Transverse colon (tissue), 4 donors: ENCODE results near the gene SCIN. TPM values are rescaled to one million over a fixed set of nuclear protein-coding genes. Genes with fewer than 3 reads are reported as not detected.

Experiments
- DNase-seq: peaks from one replicate; pipeline ENCODE4 v3.0.0-alpha.2; 2019
- H3K27ac ChIP-seq, 4 donors: fragments of 200-600 bp; sonication (generic); 2 replicates each; pipeline ENCODE4 v1.5.1; 2016 to 2018; ENCODE audit warnings: inconsistent platforms in 4 of 4
- H3K27me3 ChIP-seq: fragments of 200-600 bp; sonication (generic); 2 replicates; pipeline ENCODE4 v1.5.1; 2017; ENCODE audit warnings: inconsistent platforms
- H3K36me3 ChIP-seq, 4 donors: fragments of 200-600 bp; sonication (generic); 2 replicates each; pipeline ENCODE4 v1.5.1; 2017 to 2019; ENCODE audit warnings: inconsistent platforms in 4 of 4
- H3K4me1 ChIP-seq, 4 donors: fragments of 200-600 bp; sonication (generic); 2 replicates each; pipeline ENCODE4 v1.5.1; 2017 to 2020; ENCODE audit warnings: inconsistent platforms in 4 of 4
- H3K4me3 ChIP-seq, 4 donors: fragments of 200-600 bp; sonication (generic); 1 replicate in 1 of 4; 2 replicates in 3 of 4; pipeline versions ENCODE4 v1.5.1 to v1.6.1; 2017 to 2019; ENCODE audit warnings: inconsistent platforms in 4 of 4
- H3K9me3 ChIP-seq, 2 donors: fragments of 200-600 bp; sonication (generic); 2 replicates each; pipeline ENCODE4 v1.5.1; 2017 to 2019; ENCODE audit warnings: inconsistent platforms in 2 of 2
- EP300 ChIP-seq: sonication (generic); formaldehyde crosslinking; IDR thresholded peaks from one replicate; pipeline ENCODE4 v1.6.1; 2017; ENCODE audit warnings: antibody characterized with exemption, low read depth
- POLR2A ChIP-seq: fragments of 450-650 bp; IDR thresholded peaks from one replicate; pipeline ENCODE4 v1.6.1; 2016; ENCODE audit warnings: antibody characterized with exemption, mild to moderate bottlenecking, moderate library complexity
- POLR2AphosphoS5 ChIP-seq, 3 donors: sonication (generic); formaldehyde crosslinking; IDR thresholded peaks; one replicate each; pipeline ENCODE4 v1.6.1; 2016; ENCODE audit warnings: antibody characterized with exemption in 3 of 3
- WGBS, 2 donors: methylation state at CpG; one replicate each; pipeline ENCODE4 v1.1.5; 2018; ENCODE audit warnings: low coverage in 1 of 2; 5-methylcytosine and 5-hydroxymethylcytosine counted together
- in situ Hi-C, 4 donors: fragments of 200-750 bp; cut with MboI; loops; one replicate each; pipeline versions ENCODE4 v1.15.0 to v1.15.1; 2017; ENCODE audit warnings: low sequenced_read_pairs in 3 of 4, low pct_ligation_motif_present in 1 of 4, low pct_unique_long_range_greater_than_20kb in 1 of 4
- intact Hi-C: fragments of 100-400 bp; cut with DNase I; formaldehyde crosslinking; loops from one replicate; pipeline ENCODE4 v1.15.1; 2023; ENCODE audit warnings: low total_unique reads
- total RNA-seq, 4 donors: library from RNA; depleted of rRNA; stranded (reverse); fragments of >200 nt; gene quantifications; one replicate each; pipeline ENCODE4 v1.1.0, GENCODE V29; 2016
- TF ChIP-seq, protein P1 (sequence below), 5 experiments: fragments of 200-600 bp in 3 of 5; fragments of 450-650 bp in 2 of 5; sonication (generic) in 3 of 5; IDR thresholded peaks; 1 replicate in 2 of 5; 2 replicates in 3 of 5; pipeline ENCODE4 v1.5.1; 2016 to 2017; ENCODE audit warnings: antibody characterized with exemption in 5 of 5, inconsistent platforms in 3 of 5, mild to moderate bottlenecking in 2 of 5, moderate library complexity in 1 of 5

SCIN gene
- total RNA-seq, 4 donors from 2014 or later: 62.3 to 125 (median 86.4) TPM

DNA sequence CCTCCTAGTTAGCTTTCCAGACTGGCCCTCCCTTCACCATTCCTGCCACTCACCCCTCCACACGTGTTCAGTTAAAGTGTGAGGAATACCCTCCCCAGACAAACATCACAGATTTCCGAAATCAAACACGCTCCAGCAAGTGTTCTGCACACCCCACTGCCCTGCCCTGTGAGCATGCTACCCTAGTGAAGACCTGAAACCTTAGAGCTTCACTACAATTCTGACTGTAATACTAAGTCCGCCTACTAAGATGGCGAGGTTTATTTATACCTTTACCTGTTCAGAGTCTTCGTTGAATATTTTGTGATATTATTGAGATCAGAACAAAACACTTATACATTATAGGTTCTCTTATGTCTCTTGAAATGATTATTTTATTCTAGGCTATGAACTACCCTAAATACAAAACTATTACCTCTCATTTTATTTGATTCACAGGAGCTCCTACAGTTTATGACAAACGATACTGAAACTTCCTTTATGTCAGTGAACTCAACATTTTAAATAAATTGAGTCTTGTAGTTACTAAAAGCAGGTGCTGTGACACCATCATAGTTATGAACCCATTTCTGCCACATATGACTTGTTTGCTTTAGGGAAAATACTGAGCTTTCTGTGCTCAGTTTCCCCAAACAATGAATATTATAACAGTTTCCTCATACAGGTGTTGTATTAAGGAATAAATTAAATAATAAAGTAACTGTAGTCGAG is 8.6 kb downstream of the SCIN start:
- intact Hi-C loops: no loop called here

DNA sequence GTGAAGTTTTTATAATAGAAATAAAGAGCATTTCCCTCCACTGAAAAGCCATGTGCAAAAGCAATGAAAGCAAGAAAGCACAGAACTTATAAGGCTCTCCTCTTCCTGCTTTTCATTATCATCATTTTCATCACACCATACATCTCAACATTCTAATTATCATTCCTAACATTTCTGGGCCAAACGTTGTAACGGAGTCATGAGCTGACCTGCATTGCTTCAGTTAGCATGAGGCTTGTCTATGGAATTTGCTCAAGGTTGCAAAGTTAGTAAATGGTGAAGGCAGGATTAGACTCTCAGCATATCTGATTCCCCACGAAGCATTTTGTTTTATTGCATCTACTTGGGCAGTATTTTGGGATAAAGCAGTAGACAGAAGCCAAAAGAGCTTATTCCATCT is 11.4 kb downstream of the SCIN start:
- H3K4me1 ChIP-seq: peaks cover 0 to 42% (median 28%) of the 10 kb centered on the region in 4 donors
- DNase-seq: no peak
- intact Hi-C loops: no loop called here
- no peaks in the 10 kb centered on the region for H3K36me3 ChIP-seq
- no peak overlapping the region for H3K4me3 ChIP-seq
- TF ChIP-seq EP300 (no peak), POLR2A (no peak), POLR2AphosphoS5 (IDR thresholded peaks at IDR 0.05) (no peak)
- TF ChIP-seq, protein P1, sequence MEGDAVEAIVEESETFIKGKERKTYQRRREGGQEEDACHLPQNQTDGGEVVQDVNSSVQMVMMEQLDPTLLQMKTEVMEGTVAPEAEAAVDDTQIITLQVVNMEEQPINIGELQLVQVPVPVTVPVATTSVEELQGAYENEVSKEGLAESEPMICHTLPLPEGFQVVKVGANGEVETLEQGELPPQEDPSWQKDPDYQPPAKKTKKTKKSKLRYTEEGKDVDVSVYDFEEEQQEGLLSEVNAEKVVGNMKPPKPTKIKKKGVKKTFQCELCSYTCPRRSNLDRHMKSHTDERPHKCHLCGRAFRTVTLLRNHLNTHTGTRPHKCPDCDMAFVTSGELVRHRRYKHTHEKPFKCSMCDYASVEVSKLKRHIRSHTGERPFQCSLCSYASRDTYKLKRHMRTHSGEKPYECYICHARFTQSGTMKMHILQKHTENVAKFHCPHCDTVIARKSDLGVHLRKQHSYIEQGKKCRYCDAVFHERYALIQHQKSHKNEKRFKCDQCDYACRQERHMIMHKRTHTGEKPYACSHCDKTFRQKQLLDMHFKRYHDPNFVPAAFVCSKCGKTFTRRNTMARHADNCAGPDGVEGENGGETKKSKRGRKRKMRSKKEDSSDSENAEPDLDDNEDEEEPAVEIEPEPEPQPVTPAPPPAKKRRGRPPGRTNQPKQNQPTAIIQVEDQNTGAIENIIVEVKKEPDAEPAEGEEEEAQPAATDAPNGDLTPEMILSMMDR (IDR thresholded peaks at IDR 0.05): no peak
- in situ Hi-C loops: no loop called here
- H3K27ac ChIP-seq: peak overlapping the region in 2 of 4 donors; percentile 48 to 53
- WGBS, 2 donors: 50 to 55% methylated on average over 3 of the region's 3 CpGs
- no peaks in the 10 kb centered on the region for H3K27me3 ChIP-seq
- no peaks in the 10 kb centered on the region for H3K9me3 ChIP-seq

More for the DNA sequence above, 8.6 kb downstream of the SCIN start:
- Histone ChIP-seq H3K4me1 (peaks cover 0 to 24% (median 15%) of the 10 kb centered on the region in 4 donors), H3K36me3 (no peaks in the 10 kb centered on the region), H3K4me3 (no peak overlapping the region), H3K27me3 (no peaks in the 10 kb centered on the region), H3K27ac (no peak overlapping the region), H3K9me3 (no peaks in the 10 kb centered on the region)
- in situ Hi-C loops: no loop called here
- 75 to 80% methylated on average over 6 to 8 of the region's 8 CpGs for WGBS, 2 donors
- TF ChIP-seq EP300 (no peak), POLR2A (no peak), POLR2AphosphoS5 (IDR thresholded peaks at IDR 0.05) (no peak)
- TF ChIP-seq, protein P1 (IDR thresholded peaks at IDR 0.05): no peak
- DNase-seq: no peak

DNA sequence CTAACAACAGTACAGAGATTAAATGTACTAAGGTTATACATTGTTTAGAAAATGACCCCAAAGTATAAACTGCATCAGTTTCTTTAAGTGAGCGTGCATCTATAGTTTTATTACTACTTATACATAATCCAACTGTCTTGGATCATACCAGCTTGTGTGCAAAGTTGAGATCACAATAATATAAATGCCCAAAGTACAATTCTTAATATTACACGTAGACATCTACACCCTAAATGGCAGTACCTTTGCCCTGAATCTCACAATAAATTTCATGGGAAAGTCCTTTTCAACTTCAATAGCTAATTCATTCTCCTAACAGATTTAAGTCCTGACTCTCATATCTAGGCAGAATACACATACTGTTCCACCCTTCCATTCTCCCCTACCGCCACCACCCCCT is 11.8 kb downstream of the SCIN start:
- Histone ChIP-seq H3K4me3 (no peak overlapping the region), H3K36me3 (no peaks in the 10 kb centered on the region), H3K27me3 (no peaks in the 10 kb centered on the region), H3K27ac (peak overlapping the region; percentile 32 to 76 (median 50)), H3K9me3 (no peaks in the 10 kb centered on the region), H3K4me1 (peaks cover 0 to 42% (median 28%) of the 10 kb centered on the region in 4 donors)
- TF ChIP-seq EP300 (no peak), POLR2A (no peak), POLR2AphosphoS5 (IDR thresholded peaks at IDR 0.05) (no peak)
- TF ChIP-seq, protein P1 (IDR thresholded peaks at IDR 0.05): no peak
- in situ Hi-C loops (no loop called here), intact Hi-C loops (no loop called here)
- 45 to 53% methylated on average over 3 of the region's 3 CpGs for WGBS, 2 donors
- DNase-seq: no peak

DNA sequence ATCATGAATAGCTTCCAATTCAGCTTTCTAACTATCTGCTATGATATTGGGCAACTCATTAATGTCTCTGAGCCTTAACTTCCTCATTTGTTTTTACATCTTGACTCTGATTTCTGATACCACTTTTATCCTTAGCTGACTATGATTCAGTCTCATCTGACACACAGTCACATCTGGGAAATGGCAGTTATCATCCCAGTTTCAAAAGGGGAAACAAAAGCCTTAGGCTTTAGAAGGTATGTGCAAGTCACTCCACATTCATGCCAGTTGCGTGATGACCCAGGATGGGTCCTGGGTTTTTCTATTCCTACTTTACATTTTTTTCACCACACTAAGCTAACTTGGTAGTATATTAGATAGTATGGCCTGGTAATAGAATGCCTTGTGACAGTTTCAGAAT is 12.7 kb downstream of the SCIN start:
- Histone ChIP-seq H3K27me3 (no peaks in the 10 kb centered on the region), H3K4me3 (no peak overlapping the region), H3K4me1 (peaks cover 0 to 42% (median 28%) of the 10 kb centered on the region in 4 donors), H3K27ac (peak overlapping the region; percentile 10 to 76 (median 50)), H3K36me3 (no peaks in the 10 kb centered on the region), H3K9me3 (no peaks in the 10 kb centered on the region)
- WGBS, 2 donors: 77 to 78% methylated on average over 1 of the region's 1 CpG
- in situ Hi-C loops (no loop called here), intact Hi-C loops (no loop called here)
- no peak for TF ChIP-seq EP300
- TF ChIP-seq POLR2AphosphoS5 (IDR thresholded peaks at IDR 0.05): no peak
- TF ChIP-seq POLR2A: no peak
- TF ChIP-seq, protein P1 (IDR thresholded peaks at IDR 0.05): no peak
- no peak for DNase-seq
